GM12801 (cell line): ENCODE data around the gene DYNC1H1.

Experiments
- CTCF ChIP-seq: IDR thresholded peaks from one replicate; pipeline ENCODE4 v1.5.1; 2011; ENCODE audit warnings: control low read depth; ENCODE audit not compliant: insufficient read length; ENCODE audit errors: extremely low read depth

Gene DYNC1H1

GRCh38 chr14:101922866-101923265 lies 41.5 kb upstream of the DYNC1H1 start:
- TF ChIP-seq CTCF = no peak

- TF ChIP-seq CTCF = no peak
These were observed 39.2 kb upstream of the DYNC1H1 start for GRCh38 chr14:101925152-101925551.

GRCh38 chr14:101926085-101926484 lies 38.3 kb upstream of the DYNC1H1 start:
- no peak for TF ChIP-seq CTCF

GRCh38 chr14:101926620-101927019 lies 37.8 kb upstream of the DYNC1H1 start:
- no peak for TF ChIP-seq CTCF

GRCh38 chr14:101927859-101928258 lies 36.5 kb upstream of the DYNC1H1 start:
- no peak for TF ChIP-seq CTCF

- TF ChIP-seq CTCF = no peak
These were observed 35.9 kb upstream of the DYNC1H1 start for GRCh38 chr14:101928415-101928841.

GRCh38 chr14:101929096-101929495 lies 35.3 kb upstream of the DYNC1H1 start:
- no peak for TF ChIP-seq CTCF

GRCh38 chr14:101929946-101930345 lies 34.4 kb upstream of the DYNC1H1 start:
- no peak for TF ChIP-seq CTCF
